Measurements from ENCODE around the gene RBP5.

RBP5 gene

DNA sequence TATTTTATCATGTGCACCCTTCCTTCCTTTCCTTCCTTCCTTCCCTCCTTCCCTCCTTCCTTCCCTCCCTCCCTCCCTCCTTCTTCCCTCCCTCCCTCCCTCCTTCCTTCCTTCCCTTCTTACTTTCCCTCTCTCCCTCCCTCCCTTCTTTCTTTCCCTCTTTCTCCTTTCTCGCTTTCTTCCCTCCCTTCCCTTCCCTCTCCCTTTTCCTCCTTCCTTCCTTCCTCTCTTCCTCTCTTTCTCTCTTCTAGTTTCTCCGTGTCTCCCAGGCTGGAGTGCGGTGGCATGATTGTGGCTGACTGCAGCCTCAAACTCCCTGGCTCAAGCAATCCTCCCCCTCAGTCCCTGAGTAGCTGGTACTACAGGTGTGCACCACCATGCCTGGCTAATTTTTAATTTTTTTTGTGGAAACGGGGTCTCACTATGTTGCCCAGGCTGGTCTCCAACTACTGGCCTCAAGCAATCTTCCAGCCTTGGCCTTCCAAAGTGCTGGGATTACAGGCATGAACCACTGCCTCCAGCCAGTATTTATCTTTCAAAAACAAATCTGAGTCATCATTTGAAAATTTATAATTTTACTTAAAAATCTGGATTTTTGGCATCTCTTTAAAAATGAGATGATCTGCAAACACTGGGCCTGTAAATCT is 27.5 kb downstream of the RBP5 start:
- DNase-seq (ENCODE audit: low read depth) = no peak

- DNase-seq (ENCODE audit: low read depth) = no peak
These were observed 28.4 kb downstream of the RBP5 start for GRCh38 chr12:7100239-7100638.

GRCh38 chr12:7099290-7099996 is 29.2 kb downstream of the RBP5 start:
- no peak for DNase-seq (ENCODE audit: low read depth)

DNA sequence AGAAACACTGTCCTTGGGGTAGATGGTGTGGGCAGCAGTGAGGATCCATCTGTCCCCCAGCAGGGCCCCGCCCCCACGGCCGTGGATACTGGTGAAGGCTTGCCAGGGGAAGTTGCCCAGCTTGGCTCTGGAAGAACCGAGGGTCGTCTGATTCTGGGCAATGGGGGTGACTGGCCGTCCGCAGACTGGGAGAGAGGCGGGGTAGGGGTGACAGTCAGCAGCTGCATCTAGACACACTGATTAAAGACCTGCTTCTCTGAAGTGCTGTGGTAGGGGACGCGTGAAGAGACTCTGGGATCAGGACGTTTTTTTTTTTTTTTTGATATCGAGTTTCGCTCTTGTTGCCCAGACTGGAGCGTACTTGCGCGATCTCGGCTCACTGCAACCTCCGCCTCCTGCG is 31.7 kb downstream of the RBP5 start:
- DNase-seq (ENCODE audit: low read depth) = no peak

DNA sequence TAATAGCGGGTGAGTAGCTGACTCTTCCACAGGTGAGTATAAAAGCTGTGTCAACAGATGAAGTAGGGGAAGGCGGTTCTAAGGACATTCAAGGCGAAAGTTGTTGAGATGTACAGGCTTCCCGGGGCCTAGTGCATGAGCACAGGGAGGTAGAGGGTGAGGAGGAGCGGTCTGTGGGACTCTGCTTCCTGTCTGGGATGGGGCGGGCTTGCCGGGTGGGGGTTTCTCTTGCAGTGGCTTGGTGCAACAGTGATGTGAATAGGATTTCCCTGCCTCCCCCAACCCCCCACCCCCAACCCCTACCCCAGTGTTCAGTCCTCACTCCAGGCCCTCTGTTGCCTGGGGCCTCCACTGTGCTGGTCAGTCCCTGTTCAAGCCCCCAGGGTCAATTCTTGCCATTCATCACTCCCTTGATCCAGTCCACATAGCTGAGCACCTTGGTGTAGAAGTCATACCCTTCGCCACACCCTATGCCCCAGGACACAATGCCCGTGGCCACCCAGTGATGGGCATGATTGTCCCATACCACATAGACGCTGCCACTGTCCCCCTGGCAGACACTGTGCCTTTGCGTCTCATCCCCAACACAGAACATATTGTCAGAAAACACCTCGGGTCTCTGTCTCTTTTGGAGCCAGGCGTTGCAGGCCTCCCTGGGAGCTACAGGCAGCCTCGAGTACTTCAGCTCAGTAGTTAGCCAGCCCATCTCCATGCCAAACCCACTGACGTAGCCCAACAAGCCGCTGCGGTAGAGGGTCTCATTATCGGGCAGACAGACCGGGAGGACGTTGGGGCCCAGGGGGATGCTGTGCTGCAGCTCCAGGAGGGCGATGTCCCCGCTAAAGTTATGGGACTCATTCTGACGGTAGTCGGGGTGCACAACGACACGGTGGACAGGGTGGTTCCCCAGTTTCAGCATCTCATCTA is 32.4 kb downstream of the RBP5 start:
- DNase-seq (ENCODE audit: low read depth) = no peak

GRCh38 chr12:7093892-7094291 is 34.8 kb downstream of the RBP5 start:
- peak; percentile 57 for DNase-seq (ENCODE audit: low read depth)

DNA sequence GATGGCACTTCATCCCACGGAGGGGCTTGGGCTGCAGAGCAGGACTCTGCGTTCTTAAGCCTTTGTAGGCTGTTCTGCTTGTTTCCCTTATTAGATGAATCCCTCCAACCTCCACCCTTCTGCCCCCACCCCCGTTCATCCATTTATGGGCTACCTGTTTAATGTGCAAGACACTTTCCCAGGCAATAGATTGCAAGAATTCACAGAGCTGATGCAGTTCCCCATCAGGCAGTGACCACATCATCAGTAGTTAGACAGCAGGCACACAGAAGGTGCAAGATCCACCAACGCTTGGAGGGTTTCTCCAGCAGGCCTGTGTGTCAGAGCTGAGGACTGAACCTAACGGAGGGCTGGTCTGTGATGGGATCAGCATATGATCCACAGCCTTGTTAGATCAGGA is 35.2 kb downstream of the RBP5 start:
- DNase-seq (ENCODE audit: low read depth) = no peak

DNA sequence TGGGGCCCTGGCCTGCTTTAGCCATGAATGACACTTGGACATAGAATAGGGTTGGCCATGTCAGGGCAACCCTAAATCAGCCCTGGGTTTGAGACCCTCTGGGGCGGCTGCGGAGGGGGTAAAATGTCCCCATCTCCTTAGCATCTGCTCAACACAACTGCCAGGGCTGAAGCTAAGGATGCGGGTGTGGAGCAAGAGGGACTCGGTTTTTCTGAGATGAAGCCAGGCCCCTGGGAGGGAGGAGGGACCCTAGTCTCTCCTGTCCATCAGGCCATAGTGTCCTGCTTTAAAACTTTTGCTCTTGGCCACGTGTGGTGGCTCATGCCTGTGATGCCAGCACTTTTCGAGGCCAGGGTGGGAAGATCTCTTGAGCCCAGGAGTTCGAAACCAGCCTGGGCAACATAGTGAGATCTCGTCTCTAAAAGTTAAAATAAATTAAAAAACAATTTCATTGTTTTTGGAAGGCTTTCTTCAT is 35.7 kb downstream of the RBP5 start:
- DNase-seq (ENCODE audit: low read depth) = no peak

DNA sequence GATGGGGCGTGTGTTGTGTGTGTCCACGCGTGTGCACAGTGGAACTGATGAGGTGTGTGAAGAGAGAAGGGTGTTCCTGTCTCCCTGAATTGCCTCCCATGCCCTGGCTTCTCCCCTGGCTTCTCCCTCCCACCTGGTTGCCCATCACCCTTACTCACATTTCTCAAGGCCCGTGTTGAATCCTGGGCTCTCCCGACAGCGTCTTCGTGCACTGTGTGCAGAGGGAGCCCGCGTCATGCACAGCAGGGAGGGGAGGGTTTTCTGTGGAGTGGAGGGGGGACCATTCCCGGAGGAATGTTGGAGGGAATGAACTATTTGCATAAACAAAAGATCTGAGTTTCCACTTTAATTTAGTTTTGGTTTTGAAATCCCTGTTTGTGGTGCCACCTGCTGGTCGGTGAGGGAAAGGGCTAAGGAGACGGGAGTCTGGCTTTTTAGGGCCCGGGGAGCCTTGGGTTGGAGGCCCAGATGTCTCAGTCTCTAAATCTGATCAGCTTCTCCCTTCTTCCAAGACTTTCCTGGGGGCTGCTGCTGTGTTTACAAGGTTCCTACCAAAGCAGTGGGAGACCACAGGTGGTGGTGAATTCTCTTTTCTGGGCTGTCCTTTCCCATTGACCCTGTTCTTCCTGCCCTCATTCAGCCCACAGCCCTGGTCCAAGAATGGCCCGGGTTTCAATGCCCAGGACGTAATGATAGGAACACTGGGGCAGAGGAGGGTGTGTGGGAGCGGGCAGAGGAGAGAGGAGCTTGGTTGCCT is 36.3 kb downstream of the RBP5 start, which contains the start of gene C1R:
Gene C1R (minus strand): TSS at position 217 of the 757 bp plus-strand sequence. CDS start 57 bp downstream, at position 160.
- DNase-seq (ENCODE audit: low read depth) = peak; percentile 72

- no peak for DNase-seq (ENCODE audit: low read depth)
These were observed 36.9 kb downstream of the RBP5 start for GRCh38 chr12:7091660-7092228.

GRCh38 chr12:7091171-7091570 is 37.5 kb downstream of the RBP5 start:
- DNase-seq (ENCODE audit: low read depth) = no peak

DNA sequence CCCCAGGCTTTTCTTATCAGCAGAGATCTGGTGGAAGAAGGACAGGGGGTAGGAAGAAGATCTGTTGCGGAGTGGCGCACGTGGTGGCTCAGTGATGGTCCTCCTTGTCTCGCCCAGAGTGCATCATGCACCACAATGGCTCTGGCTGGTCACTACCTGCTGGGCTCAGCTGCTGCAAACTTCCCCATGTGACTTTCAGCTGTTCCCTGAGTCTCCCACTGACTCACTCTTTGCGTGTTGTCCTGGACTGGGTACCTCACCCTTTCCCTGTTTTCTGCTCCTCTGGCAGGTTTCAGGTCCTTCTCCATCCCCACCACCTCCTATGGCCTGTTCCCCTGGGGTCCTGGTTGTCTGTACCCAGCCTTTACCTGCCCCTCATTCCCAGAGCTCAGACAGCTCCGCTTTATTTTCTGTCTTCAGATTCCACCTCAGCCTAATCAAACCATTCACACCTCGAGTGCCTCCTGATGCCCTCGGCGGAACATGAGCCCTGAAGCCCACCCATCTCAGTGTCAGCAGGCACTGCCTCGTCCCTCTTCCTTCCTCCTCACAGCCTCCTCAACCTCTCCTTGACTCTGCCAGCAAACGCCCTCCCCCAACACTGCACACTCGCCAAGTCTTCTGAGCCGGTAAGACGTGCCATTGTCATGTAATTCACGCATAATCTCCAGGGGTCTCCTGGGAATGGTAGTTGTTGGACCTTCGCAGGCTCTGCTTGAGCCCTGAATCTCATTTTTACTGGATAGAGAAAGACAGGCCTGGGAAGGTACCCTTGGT is 38.3 kb downstream of the RBP5 start:
- no peak for DNase-seq (ENCODE audit: low read depth)

- no peak for DNase-seq (ENCODE audit: low read depth)
These were observed 39.4 kb downstream of the RBP5 start for GRCh38 chr12:7089196-7089871.

- no peak for DNase-seq (ENCODE audit: low read depth)
These were observed 45.6 kb downstream of the RBP5 start for GRCh38 chr12:7083125-7083524.

DNA sequence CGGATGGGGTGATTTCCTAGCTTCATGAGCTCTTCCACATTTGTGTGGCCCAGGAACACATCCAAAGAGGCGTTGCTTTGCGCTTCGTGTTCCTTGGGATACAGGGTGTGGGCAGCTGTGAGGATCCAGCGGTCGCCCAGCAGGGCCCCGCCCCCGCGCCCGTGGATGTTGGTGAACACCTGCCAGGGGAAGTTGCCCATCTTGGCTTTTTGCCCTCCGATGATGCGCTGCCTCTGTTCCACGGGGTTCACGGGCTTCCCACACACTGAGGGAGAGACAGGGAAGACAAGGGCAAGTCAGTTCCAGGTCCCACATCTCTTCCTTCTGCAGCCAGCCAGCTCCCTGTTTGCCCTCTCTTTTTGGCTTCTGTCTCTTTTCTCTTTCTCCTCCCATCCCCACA is 47.7 kb downstream of the RBP5 start:
- DNase-seq (ENCODE audit: low read depth) = no peak

DNA sequence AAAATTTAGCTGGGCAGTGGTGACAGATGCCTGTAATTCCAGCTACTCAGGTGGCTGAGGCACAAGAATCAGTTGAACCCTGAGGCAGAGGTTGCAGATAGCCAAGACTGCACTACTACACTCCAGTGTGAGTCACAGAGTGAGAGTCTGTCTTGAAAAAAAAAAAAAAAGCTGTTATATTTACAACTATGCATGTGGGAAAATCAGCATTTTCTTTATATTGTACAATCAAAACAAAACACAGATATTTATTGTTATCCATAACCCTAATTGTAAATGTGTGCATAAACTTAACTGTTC is 48.9 kb downstream of the RBP5 start:
- peak; percentile 31 for DNase-seq (ENCODE audit: low read depth)

DNA sequence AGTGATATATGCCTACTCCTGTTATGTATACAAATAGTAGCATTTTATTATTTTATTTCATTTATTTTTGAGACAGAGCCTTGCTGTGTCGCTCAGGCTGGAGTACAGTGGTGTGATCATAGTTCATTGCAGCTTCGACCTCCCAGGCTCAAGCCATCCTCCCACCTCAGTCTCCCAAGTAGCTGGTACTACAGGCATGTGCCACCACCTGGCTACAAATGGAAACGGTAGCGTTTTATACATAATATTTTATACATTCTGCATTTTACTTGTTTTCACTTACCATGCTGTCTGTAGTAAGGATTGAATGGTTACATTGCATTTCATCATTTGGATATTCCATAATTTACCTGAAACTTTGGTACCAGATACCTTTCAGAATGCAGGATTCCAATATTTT is 50.5 kb downstream of the RBP5 start:
- no peak for DNase-seq (ENCODE audit: low read depth)

- DNase-seq (ENCODE audit: low read depth) = no peak
These were observed 52.2 kb downstream of the RBP5 start for GRCh38 chr12:7076493-7076892.

DNA sequence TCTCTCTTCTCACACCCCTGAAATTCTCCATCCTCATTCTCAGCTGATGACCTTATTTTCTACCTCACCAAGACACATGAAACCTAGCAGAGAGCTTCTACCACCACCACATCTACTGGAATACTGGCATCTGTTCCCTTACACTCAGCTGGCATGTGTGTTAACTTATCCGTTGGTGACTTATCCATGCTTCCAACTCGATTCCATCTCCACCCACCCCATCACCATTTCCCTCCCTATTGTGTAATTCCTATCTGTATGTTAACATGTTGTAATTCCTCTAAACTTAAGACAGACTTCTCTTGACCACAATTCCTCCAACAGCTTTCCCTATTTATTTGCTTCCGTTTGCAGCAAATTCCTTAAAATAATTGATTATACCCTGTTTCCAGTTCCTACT is 52.8 kb downstream of the RBP5 start:
- DNase-seq (ENCODE audit: low read depth) = peak; percentile 46

DNA sequence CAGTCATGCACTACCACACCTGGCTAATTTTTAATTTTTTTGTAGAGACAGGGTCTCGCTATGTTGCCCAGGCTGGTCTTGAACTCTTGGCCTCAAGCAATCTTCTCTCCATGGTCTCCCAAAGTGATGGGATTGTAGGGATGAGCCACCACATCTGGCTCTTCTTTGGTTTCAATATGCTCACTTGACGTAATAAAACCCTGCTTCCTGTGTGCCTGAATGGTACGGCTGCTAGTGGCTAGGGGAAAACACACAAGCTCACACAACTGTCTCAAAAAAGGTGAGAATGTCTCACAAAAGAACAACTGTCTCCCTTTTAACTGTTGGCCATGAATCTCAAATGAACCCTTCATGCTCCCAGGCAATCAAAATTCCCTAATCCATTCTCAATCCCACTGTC is 53.2 kb downstream of the RBP5 start:
- DNase-seq (ENCODE audit: low read depth) = no peak
